ENCODE results near the gene NTM.

- TF ChIP-seq POLR2A (IDR thresholded peaks at IDR 0.05; ENCODE audit: low read depth, low read length) (no peak), POU2F2 (IDR thresholded peaks at IDR 0.05; ENCODE audit: low read depth, low read length) (no peak), POLR2AphosphoS5 (IDR thresholded peaks at IDR 0.05; ENCODE audit: low read depth, low read length) (no peak), SPI1 (IDR thresholded peaks at IDR 0.05; ENCODE audit: low read depth, low read length) (no peak)
These were observed 836.6 kb downstream of the NTM start for GRCh38 chr11:132206993-132207392.

Data from GM12891 (cell line).